ENCODE measurements around the gene BTLA.
A peak's percentile ranks its signal among the peaks of the same experiment; 100 is the strongest.

BTLA gene

DNA sequence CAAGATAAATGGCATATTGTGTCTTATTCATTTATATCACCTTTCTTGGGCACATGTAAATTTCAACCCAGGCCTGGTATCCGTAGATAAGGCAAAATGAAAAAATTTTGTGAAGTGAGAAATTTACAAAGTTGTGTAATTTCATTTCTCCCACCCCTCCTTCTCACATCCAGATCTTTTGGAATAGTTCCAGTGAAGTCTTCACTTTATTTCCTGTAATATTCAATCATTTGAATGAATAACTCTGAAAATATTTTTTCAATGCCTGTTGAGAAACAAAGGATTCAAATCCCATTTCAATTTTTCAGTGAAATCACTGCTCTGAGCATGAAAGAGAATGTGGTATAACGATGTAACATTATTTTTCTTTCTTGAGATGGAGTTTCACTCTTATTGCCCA, 53.4 kb downstream of the BTLA start:
- no CpG with 5 or more reads among the region's 2 CpGs for WGBS
- no peaks in the 10 kb centered on the region for H3K36me3 ChIP-seq (ENCODE audit: control insufficient read depth in 1 of 2, insufficient read depth in 2 of 2, low read depth in 1 of 2, low read length in 2 of 2)
- no peak overlapping the region for H2BK12ac ChIP-seq (ENCODE audit: low read length in 2 of 2)
- H3K4me2 ChIP-seq (ENCODE audit: low read length, poor library complexity, severe bottlenecking) = no peak overlapping the region
- H2AFZ ChIP-seq (ENCODE audit: low read depth, low read length) = no peak overlapping the region
- H2BK120ac ChIP-seq (ENCODE audit: low read depth, low read length) = no peak overlapping the region
- no peak overlapping the region for H3K14ac ChIP-seq (ENCODE audit: low read length in 2 of 2)
- no peak overlapping the region for H2BK15ac ChIP-seq (ENCODE audit: low read depth, poor library complexity, severe bottlenecking)
- H3K18ac ChIP-seq (ENCODE audit: low read depth in 1 of 2, low read length in 2 of 2) = no peak overlapping the region
- no peak for DNase-seq
- no peak overlapping the region for H4K91ac ChIP-seq (ENCODE audit: low read length)
- no peak overlapping the region for H3K4ac ChIP-seq (ENCODE audit: low read depth in 1 of 2, low read length in 2 of 2)
- H2BK5ac ChIP-seq (ENCODE audit: low read depth, low read length, poor library complexity, severe bottlenecking) = no peak overlapping the region
- no peak overlapping the region for H4K8ac ChIP-seq (ENCODE audit: low read length)
- no peaks in the 10 kb centered on the region for H3K9me3 ChIP-seq (ENCODE audit: control insufficient read depth, low read length)
- no peaks in the 10 kb centered on the region for H3K27me3 ChIP-seq (ENCODE audit: control insufficient read depth in 1 of 2, insufficient read depth in 1 of 2, low read length in 2 of 2)
- H3K4me3 ChIP-seq (ENCODE audit: insufficient read depth in 1 of 2, low read depth in 1 of 2, low read length in 2 of 2) = no peak overlapping the region
- H3K27ac ChIP-seq (ENCODE audit: low read length, poor library complexity, severe bottlenecking) = no peak overlapping the region
- no peak overlapping the region for H2AK5ac ChIP-seq (ENCODE audit: low read length, severe bottlenecking)
- no peaks in the 10 kb centered on the region for H3K79me1 ChIP-seq (replicated peaks; ENCODE audit: low read length, poor library complexity, severe bottlenecking)
- H3K23ac ChIP-seq (ENCODE audit: low read length in 2 of 2) = no peak overlapping the region
- H3K9ac ChIP-seq (ENCODE audit: low read length) = no peak overlapping the region
- H3K4me1 ChIP-seq (ENCODE audit: control insufficient read depth, insufficient read depth, low read depth, low read length) = no peaks in the 10 kb centered on the region

DNA sequence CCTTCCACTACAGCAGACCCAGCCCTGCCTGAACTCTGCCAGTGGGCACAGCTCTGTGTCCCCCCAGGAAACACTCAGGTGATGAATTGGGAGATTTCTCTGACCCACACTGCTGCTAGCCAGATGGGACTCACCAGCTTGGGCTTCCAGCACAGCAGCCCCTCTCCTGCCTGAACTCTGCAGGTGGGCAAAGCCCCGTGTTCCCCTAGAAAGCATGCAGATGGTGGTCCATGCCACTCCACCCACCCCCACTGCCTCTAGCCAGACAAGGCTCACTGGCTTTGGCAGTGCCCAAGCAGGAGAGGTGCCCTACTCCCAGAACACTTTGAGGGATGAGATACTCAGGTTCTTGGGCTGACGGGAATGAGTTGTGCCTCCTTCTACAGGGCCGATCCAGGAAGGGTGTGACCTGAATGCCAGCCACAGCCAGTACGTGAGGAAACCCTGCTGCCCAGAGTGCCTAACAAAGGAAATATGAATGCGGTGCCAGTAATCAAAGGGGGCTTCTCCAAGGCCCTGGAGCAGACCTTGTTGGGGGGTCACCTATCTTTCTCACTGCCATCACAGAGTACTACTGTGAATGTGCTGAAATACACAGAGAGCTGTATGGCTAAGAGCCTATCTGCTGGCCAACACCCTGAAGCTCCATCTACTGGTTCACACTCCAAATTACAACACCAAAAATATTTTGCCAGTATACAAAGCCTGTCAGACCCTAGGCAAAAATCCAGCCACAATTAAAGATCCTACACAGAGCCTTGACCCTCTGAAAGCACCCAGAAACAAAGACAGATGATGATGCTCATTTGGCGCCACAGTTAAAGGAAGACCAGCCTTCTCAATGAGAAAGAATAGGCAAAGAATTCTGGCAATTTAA, 61.9 kb downstream of the BTLA start:
- no peak overlapping the region for H2AFZ ChIP-seq (ENCODE audit: low read depth, low read length)
- no peaks in the 10 kb centered on the region for H3K36me3 ChIP-seq (ENCODE audit: control insufficient read depth in 1 of 2, insufficient read depth in 2 of 2, low read depth in 1 of 2, low read length in 2 of 2)
- no peak overlapping the region for H3K18ac ChIP-seq (ENCODE audit: low read depth in 1 of 2, low read length in 2 of 2)
- peaks cover 7% of the 10 kb centered on the region for H3K9me3 ChIP-seq (ENCODE audit: control insufficient read depth, low read length)
- no peak overlapping the region for H3K4ac ChIP-seq (ENCODE audit: low read depth in 1 of 2, low read length in 2 of 2)
- no peak overlapping the region for H3K14ac ChIP-seq (ENCODE audit: low read length in 2 of 2)
- peak; percentile 32 for DNase-seq
- no peak overlapping the region for H2BK5ac ChIP-seq (ENCODE audit: low read depth, low read length, poor library complexity, severe bottlenecking)
- no peak overlapping the region for H2BK12ac ChIP-seq (ENCODE audit: low read length in 2 of 2)
- H3K79me1 ChIP-seq (replicated peaks; ENCODE audit: low read length, poor library complexity, severe bottlenecking) = no peaks in the 10 kb centered on the region
- no peak overlapping the region for H3K4me3 ChIP-seq (ENCODE audit: insufficient read depth in 1 of 2, low read depth in 1 of 2, low read length in 2 of 2)
- H2AK5ac ChIP-seq (ENCODE audit: low read length, severe bottlenecking) = no peak overlapping the region
- WGBS = 94% methylated on average over 6 of the region's 6 CpGs
- no peaks in the 10 kb centered on the region for H3K27me3 ChIP-seq (ENCODE audit: control insufficient read depth in 1 of 2, insufficient read depth in 1 of 2, low read length in 2 of 2)
- H3K4me2 ChIP-seq (ENCODE audit: low read length, poor library complexity, severe bottlenecking) = no peak overlapping the region
- H2BK120ac ChIP-seq (ENCODE audit: low read depth, low read length) = no peak overlapping the region
- no peak overlapping the region for H2BK15ac ChIP-seq (ENCODE audit: low read depth, poor library complexity, severe bottlenecking)
- no peaks in the 10 kb centered on the region for H3K4me1 ChIP-seq (ENCODE audit: control insufficient read depth, insufficient read depth, low read depth, low read length)
- H3K23ac ChIP-seq (ENCODE audit: low read length in 2 of 2) = no peak overlapping the region
- H4K91ac ChIP-seq (ENCODE audit: low read length) = no peak overlapping the region
- H3K9ac ChIP-seq (ENCODE audit: low read length) = no peak overlapping the region
- no peak overlapping the region for H4K8ac ChIP-seq (ENCODE audit: low read length)
- H3K27ac ChIP-seq (ENCODE audit: low read length, poor library complexity, severe bottlenecking) = no peak overlapping the region

DNA sequence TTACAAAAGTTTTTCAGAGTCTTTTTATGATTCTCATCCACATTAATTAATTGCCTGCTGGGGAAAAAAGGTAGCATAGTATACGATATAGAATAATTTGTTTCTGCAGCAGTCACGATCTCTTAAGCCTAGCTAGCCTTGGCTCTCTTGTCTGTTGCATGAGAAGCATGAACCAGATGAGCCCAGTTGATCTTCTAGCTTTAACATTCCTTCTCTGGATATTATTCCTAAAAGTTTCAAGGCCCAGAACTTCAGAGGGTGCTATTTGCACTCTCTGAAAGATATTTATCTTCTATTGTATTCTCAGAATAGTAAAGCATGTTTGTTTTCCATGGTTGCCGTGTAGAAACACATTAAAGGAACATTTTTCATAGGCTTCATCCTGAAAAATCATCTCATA, 69.3 kb downstream of the BTLA start:
- Histone ChIP-seq H2BK5ac (ENCODE audit: low read depth, low read length, poor library complexity, severe bottlenecking) (no peak overlapping the region), H3K4me1 (ENCODE audit: control insufficient read depth, insufficient read depth, low read depth, low read length) (no peaks in the 10 kb centered on the region), H2BK12ac (ENCODE audit: low read length in 2 of 2) (no peak overlapping the region), H2BK15ac (ENCODE audit: low read depth, poor library complexity, severe bottlenecking) (no peak overlapping the region), H3K18ac (ENCODE audit: low read depth in 1 of 2, low read length in 2 of 2) (no peak overlapping the region), H3K23ac (ENCODE audit: low read length in 2 of 2) (no peak overlapping the region), H3K27me3 (ENCODE audit: control insufficient read depth in 1 of 2, insufficient read depth in 1 of 2, low read length in 2 of 2) (no peaks in the 10 kb centered on the region), H4K8ac (ENCODE audit: low read length) (no peak overlapping the region), H3K9me3 (ENCODE audit: control insufficient read depth, low read length) (no peaks in the 10 kb centered on the region), H4K91ac (ENCODE audit: low read length) (no peak overlapping the region), H3K36me3 (ENCODE audit: control insufficient read depth in 1 of 2, insufficient read depth in 2 of 2, low read depth in 1 of 2, low read length in 2 of 2) (no peaks in the 10 kb centered on the region), H2AK5ac (ENCODE audit: low read length, severe bottlenecking) (no peak overlapping the region), H3K79me1 (replicated peaks; ENCODE audit: low read length, poor library complexity, severe bottlenecking) (no peaks in the 10 kb centered on the region), H3K27ac (ENCODE audit: low read length, poor library complexity, severe bottlenecking) (no peak overlapping the region), H3K9ac (ENCODE audit: low read length) (no peak overlapping the region), H3K4me2 (ENCODE audit: low read length, poor library complexity, severe bottlenecking) (no peak overlapping the region), H2BK120ac (ENCODE audit: low read depth, low read length) (no peak overlapping the region), H3K4ac (ENCODE audit: low read depth in 1 of 2, low read length in 2 of 2) (no peak overlapping the region), H2AFZ (ENCODE audit: low read depth, low read length) (no peak overlapping the region), H3K4me3 (ENCODE audit: insufficient read depth in 1 of 2, low read depth in 1 of 2, low read length in 2 of 2) (no peak overlapping the region), H3K14ac (ENCODE audit: low read length in 2 of 2) (no peak overlapping the region)
- no peak for DNase-seq
- WGBS = 78% methylated on average over 2 of the region's 3 CpGs

DNA sequence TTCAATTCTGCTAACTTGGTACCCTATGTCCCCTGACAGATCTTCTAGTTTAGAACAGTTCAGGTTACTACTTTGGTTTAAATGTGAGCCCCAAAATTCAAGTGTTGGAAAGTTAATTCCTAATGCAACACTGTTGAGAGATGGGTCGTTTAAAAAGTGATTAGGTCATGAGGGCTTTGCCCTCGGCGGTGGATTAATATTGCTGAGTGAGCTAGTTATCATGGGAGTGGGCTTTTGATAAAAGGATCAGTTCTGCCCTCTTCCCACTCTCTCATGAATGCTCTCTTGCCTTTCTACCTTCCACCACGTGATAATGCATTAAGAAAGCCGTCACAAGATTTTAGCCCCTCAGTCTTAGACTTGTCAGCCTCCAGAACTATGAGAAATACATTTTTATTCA, 72.1 kb downstream of the BTLA start:
- H4K8ac ChIP-seq (ENCODE audit: low read length) = no peak overlapping the region

More for the DNA sequence above, 72.1 kb downstream of the BTLA start:
- 90% methylated on average over 4 of the region's 5 CpGs for WGBS
- no peak overlapping the region for H2BK15ac ChIP-seq (ENCODE audit: low read depth, poor library complexity, severe bottlenecking)
- no peaks in the 10 kb centered on the region for H3K9me3 ChIP-seq (ENCODE audit: control insufficient read depth, low read length)
- no peak overlapping the region for H3K14ac ChIP-seq (ENCODE audit: low read length in 2 of 2)
- no peak overlapping the region for H3K27ac ChIP-seq (ENCODE audit: low read length, poor library complexity, severe bottlenecking)
- no peak overlapping the region for H3K4me2 ChIP-seq (ENCODE audit: low read length, poor library complexity, severe bottlenecking)
- H3K27me3 ChIP-seq (ENCODE audit: control insufficient read depth in 1 of 2, insufficient read depth in 1 of 2, low read length in 2 of 2) = no peaks in the 10 kb centered on the region
- H3K4ac ChIP-seq (ENCODE audit: low read depth in 1 of 2, low read length in 2 of 2) = no peak overlapping the region
- H2AFZ ChIP-seq (ENCODE audit: low read depth, low read length) = no peak overlapping the region
- H2BK120ac ChIP-seq (ENCODE audit: low read depth, low read length) = no peak overlapping the region
- no peak overlapping the region for H2BK5ac ChIP-seq (ENCODE audit: low read depth, low read length, poor library complexity, severe bottlenecking)
- no peak overlapping the region for H3K9ac ChIP-seq (ENCODE audit: low read length)
- no peaks in the 10 kb centered on the region for H3K36me3 ChIP-seq (ENCODE audit: control insufficient read depth in 1 of 2, insufficient read depth in 2 of 2, low read depth in 1 of 2, low read length in 2 of 2)
- H2AK5ac ChIP-seq (ENCODE audit: low read length, severe bottlenecking) = no peak overlapping the region
- no peak overlapping the region for H3K23ac ChIP-seq (ENCODE audit: low read length in 2 of 2)
- no peak for DNase-seq
- no peaks in the 10 kb centered on the region for H3K79me1 ChIP-seq (replicated peaks; ENCODE audit: low read length, poor library complexity, severe bottlenecking)
- no peak overlapping the region for H3K18ac ChIP-seq (ENCODE audit: low read depth in 1 of 2, low read length in 2 of 2)
- H4K91ac ChIP-seq (ENCODE audit: low read length) = no peak overlapping the region
- no peaks in the 10 kb centered on the region for H3K4me1 ChIP-seq (ENCODE audit: control insufficient read depth, insufficient read depth, low read depth, low read length)
- H2BK12ac ChIP-seq (ENCODE audit: low read length in 2 of 2) = no peak overlapping the region
- H3K4me3 ChIP-seq (ENCODE audit: insufficient read depth in 1 of 2, low read depth in 1 of 2, low read length in 2 of 2) = no peak overlapping the region

Data from mesenchymal stem cell (in vitro differentiated cells and primary cell).